Muscle of leg (tissue), 11 donors: ENCODE results near the gene ZNF565. TPM values are rescaled to one million over a fixed set of nuclear protein-coding genes. Genes with fewer than 3 reads are reported as not detected.
"Not testable (repeated sequence)": the region's sequence is repeated elsewhere in the genome, so short reads cannot be mapped to it uniquely, and the experiment has no call there.

Source experiments
- DNase-seq: peaks from one replicate; pipeline ENCODE4 v3.0.0; 2013
- H3K27ac ChIP-seq: one replicate; pipeline ENCODE4 v1.5.1; 2013; ENCODE audit warnings: mild to moderate bottlenecking, low read length, control low read depth
- H3K27me3 ChIP-seq: one replicate; pipeline ENCODE4 v1.6.1; 2013; ENCODE audit warnings: low read length; ENCODE audit not compliant: control insufficient read depth, insufficient read depth
- H3K36me3 ChIP-seq: one replicate; pipeline ENCODE4 v1.6.1; 2013; ENCODE audit warnings: low read length; ENCODE audit not compliant: control insufficient read depth, insufficient read depth
- H3K4me1 ChIP-seq: one replicate; pipeline ENCODE4 v1.6.1; 2013; ENCODE audit warnings: low read length; ENCODE audit not compliant: control insufficient read depth, insufficient read depth
- H3K4me3 ChIP-seq: one replicate; pipeline ENCODE4 v1.5.1; 2013; ENCODE audit warnings: low read length, control low read depth
- H3K9me3 ChIP-seq: replicated peaks from 2 replicates; pipeline ENCODE4 v1.6.1; 2013; ENCODE audit warnings: low read depth, low read length; ENCODE audit not compliant: control insufficient read depth
- WGBS: methylation state at CpG from one replicate; pipeline ENCODE4 v1.1.5; 2013; ENCODE audit warnings: missing lambda C conversion rate; ENCODE audit not compliant: insufficient coverage; 5-methylcytosine and 5-hydroxymethylcytosine counted together
- polyA plus RNA-seq, 8 donors: library from polyadenylated mRNA; unstranded; fragments of 120-200 nt; gene quantifications; one replicate each; pipeline versions ENCODE4 v1.2.1 to v1.2.3, GENCODE V29; 2013; ENCODE audit warnings: inconsistent platforms in 1 of 8, low replicate concordance in 1 of 8; ENCODE audit not compliant: insufficient read length in 8 of 8, insufficient read depth in 1 of 8
- total RNA-seq: library from RNA; stranded (reverse); fragments of 120-200 nt; gene quantifications from one replicate; pipeline ENCODE4 v1.2.4, GENCODE V29; 2013

The ZNF565 gene
- total and polyA plus RNA-seq, 9 donors = 4.1 to 8.8 (median 5.8) TPM

DNA sequence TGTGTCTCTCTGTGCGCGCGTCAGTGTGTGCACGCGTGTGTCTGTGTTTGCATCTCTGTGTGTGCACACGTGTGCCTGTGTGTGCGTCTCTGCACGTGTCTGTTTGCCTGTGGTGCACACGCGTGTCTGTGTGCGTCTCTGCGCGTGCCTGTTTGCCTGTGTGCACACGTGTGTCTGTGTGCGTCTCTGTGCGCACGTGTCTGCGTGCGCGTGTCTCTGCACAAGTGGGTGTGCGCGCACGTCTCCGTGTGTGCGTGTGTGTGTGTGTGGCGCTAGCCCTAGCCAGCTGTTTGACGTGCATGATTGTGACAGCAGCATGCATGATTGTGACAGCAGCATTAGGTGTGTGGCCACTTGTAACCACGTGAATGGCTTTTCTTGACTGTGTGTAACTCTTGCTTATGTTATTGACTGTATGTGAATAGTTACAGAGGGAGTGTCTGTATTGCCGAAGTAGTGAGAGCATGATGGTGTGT, 31.6 kb upstream of the ZNF565 start:
- peak overlapping the region; percentile 26 for H3K4me3 ChIP-seq
- DNase-seq = no peak
- H3K27ac ChIP-seq = no peak overlapping the region
- peaks cover 10% of the 10 kb centered on the region for H3K4me1 ChIP-seq
- WGBS = 24% methylated on average over 28 of the region's 29 CpGs
- H3K9me3 ChIP-seq = no peaks in the 10 kb centered on the region
- peaks cover 20% of the 10 kb centered on the region for H3K27me3 ChIP-seq
- H3K36me3 ChIP-seq = no peaks in the 10 kb centered on the region

DNA sequence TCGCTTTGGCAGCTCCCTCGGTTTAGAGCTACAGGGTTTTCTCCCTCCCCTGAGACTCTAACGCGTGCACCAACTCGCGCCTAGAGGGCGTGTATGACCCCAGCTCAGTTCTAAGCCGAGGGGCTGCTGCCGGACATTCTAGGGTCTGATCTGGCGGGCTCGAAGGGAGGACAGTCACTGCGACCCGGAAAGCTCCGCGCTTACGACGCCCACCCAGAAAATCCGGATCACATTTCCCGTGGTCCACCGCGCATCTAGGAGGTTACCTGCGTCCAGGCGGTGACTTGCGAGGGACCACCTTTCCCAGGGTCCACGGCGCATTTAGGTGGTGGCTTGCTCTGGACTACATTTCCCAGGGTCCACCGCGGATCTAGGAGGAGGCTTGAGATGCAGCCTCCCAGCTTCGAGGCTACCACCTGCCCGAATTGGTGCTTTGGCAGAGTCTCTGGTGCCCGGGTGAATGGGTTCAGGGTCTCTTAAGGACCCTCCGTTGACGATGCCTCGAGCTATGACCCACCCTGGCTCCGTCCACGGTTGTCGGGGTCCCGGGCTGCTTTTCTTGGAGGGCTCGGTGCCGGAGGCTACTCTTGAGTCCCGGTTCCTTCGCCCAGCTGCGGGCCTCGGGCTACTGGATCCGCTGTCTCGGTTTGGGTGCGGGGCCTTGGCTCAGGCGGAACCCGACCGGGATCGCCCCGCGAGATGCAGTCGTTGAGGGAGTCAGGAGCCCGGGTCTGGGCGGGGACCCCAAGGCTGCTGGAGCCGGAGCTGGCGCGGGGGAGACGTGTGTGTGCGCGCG, 30.9 kb upstream of the ZNF565 start:
- Histone ChIP-seq H3K4me3 (peak overlapping the region; percentile 26), H3K36me3 (no peaks in the 10 kb centered on the region), H3K4me1 (peaks cover 10% of the 10 kb centered on the region), H3K27ac (no peak overlapping the region), H3K27me3 (peaks cover 20% of the 10 kb centered on the region), H3K9me3 (no peaks in the 10 kb centered on the region)
- WGBS = 1% methylated on average over 63 of the region's 63 CpGs
- peak; percentile 38 for DNase-seq

GRCh38 chr19:36244066-36244465, 29.6 kb upstream of the ZNF565 start:
- H3K4me3 ChIP-seq = no peak overlapping the region
- no peak for DNase-seq
- H3K27ac ChIP-seq = no peak overlapping the region
- peaks cover 20% of the 10 kb centered on the region for H3K27me3 ChIP-seq
- peaks cover 4% of the 10 kb centered on the region for H3K36me3 ChIP-seq
- H3K9me3 ChIP-seq = no peaks in the 10 kb centered on the region
- H3K4me1 ChIP-seq = peaks cover 10% of the 10 kb centered on the region
- WGBS = 72% methylated on average over 9 of the region's 11 CpGs

- peaks cover 20% of the 10 kb centered on the region for H3K9me3 ChIP-seq
- H3K36me3 ChIP-seq = peaks cover 53% of the 10 kb centered on the region
- DNase-seq = no peak
- no peak overlapping the region for H3K27ac ChIP-seq
- no CpG with 5 or more reads among the region's 3 CpGs for WGBS
- H3K4me1 ChIP-seq = no peaks in the 10 kb centered on the region
- no peak overlapping the region for H3K4me3 ChIP-seq
- H3K27me3 ChIP-seq = no peaks in the 10 kb centered on the region
Measured at GRCh38 chr19:36236946-36237310, 22.5 kb upstream of the ZNF565 start.

- DNase-seq = no peak
- H3K9me3 ChIP-seq = peaks cover 20% of the 10 kb centered on the region
- WGBS = no CpG with 5 or more reads among the region's 6 CpGs
- H3K27ac ChIP-seq = no peak overlapping the region
- no peaks in the 10 kb centered on the region for H3K4me1 ChIP-seq
- peaks cover 55% of the 10 kb centered on the region for H3K36me3 ChIP-seq
- no peaks in the 10 kb centered on the region for H3K27me3 ChIP-seq
- no peak overlapping the region for H3K4me3 ChIP-seq
Measured at GRCh38 chr19:36236304-36236945, 22.0 kb upstream of the ZNF565 start.

GRCh38 chr19:36233626-36234025, 19.2 kb upstream of the ZNF565 start:
- not testable (repeated sequence) for H3K4me1 ChIP-seq, DNase-seq, H3K27me3 ChIP-seq, H3K4me3 ChIP-seq, H3K27ac ChIP-seq
- H3K9me3 ChIP-seq = peaks cover 20% of the 10 kb centered on the region
- WGBS = 89% methylated on average over 2 of the region's 7 CpGs
- peaks cover 70% of the 10 kb centered on the region for H3K36me3 ChIP-seq

DNA sequence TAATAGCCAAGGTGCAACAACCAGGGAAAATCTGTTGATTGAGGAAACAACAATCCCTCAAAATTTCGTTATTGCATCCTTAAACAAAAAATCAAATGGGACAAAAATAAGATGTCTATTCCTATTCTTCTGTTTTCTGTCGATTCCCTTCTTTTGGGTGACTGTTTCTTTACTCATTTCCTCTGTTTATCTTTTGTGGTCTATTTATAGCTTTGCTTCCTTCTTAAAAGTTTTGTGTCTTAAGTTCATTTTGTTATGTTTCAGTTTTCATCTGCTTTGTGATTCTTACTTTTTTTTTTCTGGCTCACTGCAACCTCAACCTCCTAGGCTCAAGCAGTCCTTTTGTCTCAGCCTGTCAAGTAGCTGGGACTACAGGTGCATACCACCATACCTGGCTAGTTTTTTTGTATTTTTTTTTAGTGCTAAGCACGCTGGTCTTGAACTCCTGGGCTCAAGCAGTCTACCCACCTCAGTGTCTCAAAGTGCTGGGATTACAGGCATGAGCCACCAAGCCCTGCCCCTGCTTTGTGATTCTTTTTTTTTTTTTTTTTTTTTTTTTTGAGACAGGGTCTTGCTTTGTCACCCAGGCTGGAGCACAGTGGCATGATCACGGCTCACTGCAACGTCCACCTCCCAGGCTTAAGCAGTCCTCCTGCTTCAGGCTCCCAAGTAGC, 10.9 kb upstream of the ZNF565 start:
- WGBS = no CpG with 5 or more reads among the region's 5 CpGs
- Histone ChIP-seq H3K27me3 (no peaks in the 10 kb centered on the region), H3K9me3 (no peaks in the 10 kb centered on the region), H3K4me1 (no peaks in the 10 kb centered on the region), H3K36me3 (peaks cover 49% of the 10 kb centered on the region), H3K27ac (no peak overlapping the region), H3K4me3 (no peak overlapping the region)
- DNase-seq = no peak

DNA sequence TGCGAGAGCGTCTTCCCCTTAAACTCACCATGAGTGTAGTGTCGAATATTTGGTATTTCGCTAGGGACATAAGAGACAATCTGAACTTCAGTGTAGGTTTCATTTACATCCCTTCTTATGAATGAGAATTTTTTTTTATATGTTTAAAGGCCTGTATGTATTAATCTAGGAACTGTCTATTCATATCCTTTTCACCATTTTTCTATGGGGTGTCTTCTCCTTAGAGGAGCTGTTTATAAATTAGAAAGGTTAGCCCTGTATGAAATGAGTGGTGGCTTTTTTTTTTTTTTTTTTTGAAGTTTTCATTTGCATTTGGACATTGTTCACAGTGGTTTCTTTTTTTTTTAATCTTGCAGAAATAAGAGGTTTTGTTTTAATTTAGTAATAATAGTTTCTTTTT, 8.0 kb upstream of the ZNF565 start:
- no peaks in the 10 kb centered on the region for H3K4me1 ChIP-seq
- peaks cover 31% of the 10 kb centered on the region for H3K36me3 ChIP-seq
- no peak overlapping the region for H3K27ac ChIP-seq
- H3K4me3 ChIP-seq = no peak overlapping the region
- H3K27me3 ChIP-seq = no peaks in the 10 kb centered on the region
- no CpG with 5 or more reads among the region's 4 CpGs for WGBS
- no peaks in the 10 kb centered on the region for H3K9me3 ChIP-seq
- DNase-seq = no peak

GRCh38 chr19:36221474-36221873, 7.0 kb upstream of the ZNF565 start:
- DNase-seq = no peak
- peaks cover 3% of the 10 kb centered on the region for H3K4me1 ChIP-seq

More at GRCh38 chr19:36221474-36221873, 7.0 kb upstream of the ZNF565 start:
- no peak overlapping the region for H3K27ac ChIP-seq
- WGBS = no CpG with 5 or more reads among the region's 4 CpGs
- no peak overlapping the region for H3K4me3 ChIP-seq
- H3K36me3 ChIP-seq = peaks cover 23% of the 10 kb centered on the region
- no peaks in the 10 kb centered on the region for H3K27me3 ChIP-seq
- H3K9me3 ChIP-seq = no peaks in the 10 kb centered on the region
